AG04450 (cell line): ENCODE results near the gene VASP. TPM values are rescaled to one million over a fixed set of nuclear protein-coding genes. Genes with fewer than 3 reads are reported as not detected.

Experiments used
- CTCF ChIA-PET: fragments of 300-600, 350-600 bp; formaldehyde crosslinking; extraction: SDS; loops from one replicate; lab custom pipeline; 2022; ENCODE audit warnings: antibody characterized with exemption, inconsistent platforms; lab: Charles Lee
- POLR2A ChIA-PET: fragments of 350-600 bp; formaldehyde crosslinking; extraction: SDS; loops from one replicate; lab custom pipeline; 2021; ENCODE audit warnings: antibody characterized with exemption, inconsistent platforms; lab: Yijun Ruan, JAX
- DNase-seq: peaks from one replicate; pipeline ENCODE4 v3.0.0-alpha.2; 2011; ENCODE audit warnings: low read depth, low spot score
- H3K27ac ChIP-seq: one replicate; pipeline ENCODE4 v1.5.1; 2012; ENCODE audit warnings: low read depth, low read length, control low read depth
- H3K27me3 ChIP-seq: one replicate; pipeline ENCODE4 v1.6.0; 2012; ENCODE audit warnings: low read length; ENCODE audit not compliant: control insufficient read depth, insufficient read depth
- H3K4me3 ChIP-seq: 2 replicates; pipeline ENCODE4 v1.5.1; 2011; ENCODE audit warnings: mild to moderate bottlenecking, low read depth, low read length, control low read depth
- H3K9me3 ChIP-seq: 2 replicates; pipeline ENCODE4 v1.5.1; 2012; ENCODE audit warnings: low read length; ENCODE audit not compliant: control insufficient read depth, insufficient read depth
- polyA plus RNA-seq: library from polyadenylated mRNA; depleted of rRNA; stranded (reverse); fragments of >200 nt; gene quantifications from 2 replicates; pipeline ENCODE4 v1.2.3, GENCODE V29; 2011
- TF ChIP-seq, protein P1 (sequence below): IDR thresholded peaks from 2 replicates; pipeline ENCODE4 v1.5.1; 2011; ENCODE audit warnings: low read depth, low read length, control low read depth, inconsistent platforms

VASP gene
- polyA plus RNA-seq, 1 experiment: 49.6 TPM

DNA sequence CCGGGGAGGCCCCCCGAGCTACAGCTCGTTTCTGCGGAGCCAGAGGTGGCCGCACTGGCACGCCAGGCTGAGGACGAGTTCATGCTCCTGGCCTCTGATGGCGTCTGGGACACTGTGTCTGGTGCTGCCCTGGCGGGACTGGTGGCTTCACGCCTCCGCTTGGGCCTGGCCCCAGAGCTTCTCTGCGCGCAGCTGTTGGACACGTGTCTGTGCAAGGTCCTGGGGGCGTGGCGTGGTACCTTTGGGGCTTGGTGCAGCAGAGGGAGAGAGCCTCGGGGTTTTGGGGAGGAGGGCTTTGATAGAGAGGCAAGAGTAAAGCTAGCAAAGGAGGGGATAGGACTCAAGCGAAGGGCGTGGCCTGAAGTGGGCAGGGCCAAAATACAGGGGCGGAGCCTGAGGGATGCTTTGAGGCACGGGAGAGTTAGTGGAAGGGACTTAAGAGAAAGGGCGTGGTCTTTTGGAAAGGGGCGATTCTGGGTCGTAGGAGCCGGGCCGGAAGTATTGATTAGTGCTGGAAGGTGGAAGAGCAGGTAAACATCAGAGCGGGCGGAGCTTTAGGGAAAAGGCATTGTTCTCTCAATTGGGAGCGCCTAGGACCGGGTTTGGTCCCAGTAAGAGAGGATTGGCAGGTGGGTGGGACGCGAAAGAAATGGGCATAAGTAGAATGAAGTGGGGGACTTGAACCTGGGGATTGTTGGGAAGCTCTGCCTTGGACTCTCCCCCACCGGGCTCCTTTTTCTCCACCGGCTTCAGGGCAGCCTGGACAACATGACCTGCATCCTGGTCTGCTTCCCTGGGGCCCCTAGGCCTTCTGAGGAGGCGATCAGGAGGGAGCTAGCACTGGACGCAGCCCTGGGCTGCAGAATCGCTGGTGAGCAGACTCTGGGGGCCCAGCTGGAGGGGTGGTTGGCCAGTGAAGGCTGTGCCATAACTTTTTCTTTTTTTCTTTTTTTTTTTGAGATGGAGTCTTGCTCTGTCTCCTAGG is 7.8 kb upstream of the VASP start:
- POLR2A ChIA-PET: interaction anchor here (0.6 kb wide), 1 partner anchor 218 kb away, joined by 3 read pairs; no protein-coding TSS in a partner anchor
- DNase-seq: no peak

DNA sequence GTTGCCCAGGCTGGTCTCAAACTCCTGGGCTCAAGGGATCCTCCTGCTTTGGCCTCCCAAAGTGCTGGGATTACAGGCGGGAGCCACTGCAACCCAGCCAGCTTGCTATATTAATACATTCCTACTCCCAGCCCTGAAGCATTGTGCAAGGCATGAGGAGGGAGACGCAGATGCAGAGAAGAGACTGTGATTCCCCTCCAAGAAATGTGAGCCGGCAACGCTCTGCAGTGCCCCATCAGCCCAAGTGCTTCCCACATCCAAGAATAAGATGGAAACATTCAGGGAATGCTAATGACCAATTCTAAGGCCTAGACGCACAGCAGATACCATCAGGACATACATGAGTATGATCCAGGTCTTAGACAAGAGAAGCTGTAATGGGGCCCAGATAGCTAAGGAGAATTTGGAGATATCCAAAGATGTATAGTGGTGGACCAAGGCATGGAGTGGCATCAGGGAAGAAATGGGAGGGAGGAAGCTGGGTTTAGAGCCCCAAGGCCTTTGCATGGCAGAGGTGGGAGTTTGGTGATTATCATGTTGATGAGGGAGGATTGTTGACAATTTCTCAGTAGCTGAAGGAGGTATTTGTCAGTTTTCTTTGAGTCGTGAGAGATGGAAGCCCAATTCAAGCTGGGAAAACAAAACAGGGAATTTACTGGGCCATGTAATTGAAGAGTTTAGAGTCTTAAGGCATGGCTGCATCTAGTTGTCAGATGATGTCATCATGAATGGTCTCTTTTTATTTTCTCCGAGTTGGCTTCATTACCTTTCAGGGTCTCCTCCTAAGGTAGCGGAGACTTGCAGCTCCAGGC is 6.2 kb upstream of the VASP start:
- H3K27ac ChIP-seq: no peak overlapping the region
- peaks cover 3% of the 10 kb centered on the region; the same call in 1 of the 2 replicates for H3K9me3 ChIP-seq
- CTCF ChIA-PET: interaction anchor here (6.9 kb wide), 1 partner anchor 15 kb away, joined by 54 read pairs; no protein-coding TSS in a partner anchor
- TF ChIP-seq, protein P1, sequence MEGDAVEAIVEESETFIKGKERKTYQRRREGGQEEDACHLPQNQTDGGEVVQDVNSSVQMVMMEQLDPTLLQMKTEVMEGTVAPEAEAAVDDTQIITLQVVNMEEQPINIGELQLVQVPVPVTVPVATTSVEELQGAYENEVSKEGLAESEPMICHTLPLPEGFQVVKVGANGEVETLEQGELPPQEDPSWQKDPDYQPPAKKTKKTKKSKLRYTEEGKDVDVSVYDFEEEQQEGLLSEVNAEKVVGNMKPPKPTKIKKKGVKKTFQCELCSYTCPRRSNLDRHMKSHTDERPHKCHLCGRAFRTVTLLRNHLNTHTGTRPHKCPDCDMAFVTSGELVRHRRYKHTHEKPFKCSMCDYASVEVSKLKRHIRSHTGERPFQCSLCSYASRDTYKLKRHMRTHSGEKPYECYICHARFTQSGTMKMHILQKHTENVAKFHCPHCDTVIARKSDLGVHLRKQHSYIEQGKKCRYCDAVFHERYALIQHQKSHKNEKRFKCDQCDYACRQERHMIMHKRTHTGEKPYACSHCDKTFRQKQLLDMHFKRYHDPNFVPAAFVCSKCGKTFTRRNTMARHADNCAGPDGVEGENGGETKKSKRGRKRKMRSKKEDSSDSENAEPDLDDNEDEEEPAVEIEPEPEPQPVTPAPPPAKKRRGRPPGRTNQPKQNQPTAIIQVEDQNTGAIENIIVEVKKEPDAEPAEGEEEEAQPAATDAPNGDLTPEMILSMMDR: no peak
- H3K4me3 ChIP-seq: no peak overlapping the region
- POLR2A ChIA-PET: no interaction called here
- H3K27me3 ChIP-seq: peaks cover 4% of the 10 kb centered on the region
- no peak for DNase-seq

More for the DNA sequence above, 7.8 kb upstream of the VASP start:
- CTCF ChIA-PET: interaction anchor here (0.6 to 6.9 kb wide), 3 partner anchors 14 to 182 kb away, joined by 3 to 54 read pairs (median 3); no protein-coding TSS in a partner anchor
- Histone ChIP-seq H3K27ac (no peak overlapping the region), H3K4me3 (no peak overlapping the region), H3K27me3 (peaks cover 4% of the 10 kb centered on the region), H3K9me3 (peaks cover 3% of the 10 kb centered on the region; the same call in 1 of the 2 replicates)
- TF ChIP-seq, protein P1: no peak

DNA sequence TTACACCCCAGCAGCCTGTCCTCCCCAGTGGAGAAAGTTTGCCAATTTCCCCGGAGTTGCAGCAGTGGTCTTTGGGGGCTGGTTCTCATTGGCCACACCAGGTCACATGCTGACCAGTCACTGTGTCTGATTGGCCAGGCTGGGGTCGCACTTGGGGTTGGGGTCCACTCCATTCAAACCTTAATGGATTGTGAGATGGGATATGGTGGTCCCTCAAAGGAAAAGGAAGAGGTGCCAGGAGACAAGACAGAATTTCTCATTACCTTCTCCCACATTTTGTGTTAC is 5.6 kb upstream of the VASP start:
- Histone ChIP-seq H3K27ac (no peak overlapping the region), H3K27me3 (peaks cover 4% of the 10 kb centered on the region), H3K9me3 (peaks cover 3% of the 10 kb centered on the region; the same call in 1 of the 2 replicates), H3K4me3 (no peak overlapping the region)
- CTCF ChIA-PET: no interaction called here
- DNase-seq: no peak
- POLR2A ChIA-PET: no interaction called here
- TF ChIP-seq, protein P1: no peak

DNA sequence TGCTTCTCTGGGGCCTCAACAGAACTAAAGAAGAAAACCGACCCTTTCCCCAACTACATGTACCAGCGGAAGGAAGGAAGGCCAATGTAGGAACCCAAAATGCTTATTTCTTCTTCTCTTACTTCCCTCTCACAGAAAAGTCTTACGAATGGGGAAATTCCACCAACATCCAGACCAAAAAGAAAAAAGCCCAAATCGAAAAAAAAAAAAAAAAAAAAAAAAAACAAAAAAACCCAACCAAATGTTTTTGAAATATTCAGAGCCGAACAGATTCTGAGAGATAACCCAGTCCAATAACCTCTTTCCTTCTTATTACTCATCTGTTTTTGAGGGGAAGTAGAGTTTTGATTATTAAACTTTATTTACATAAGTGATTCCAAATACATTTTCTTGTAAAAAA is 5.2 kb upstream of the VASP start:
- CTCF ChIA-PET: interaction anchor here (1.3 kb wide), 1 partner anchor 63 kb away, joined by 3 read pairs; no protein-coding TSS in a partner anchor
- TF ChIP-seq, protein P1: no peak
- H3K9me3 ChIP-seq: peaks cover 3% of the 10 kb centered on the region; the same call in 1 of the 2 replicates
- POLR2A ChIA-PET: no interaction called here
- no peak overlapping the region for H3K4me3 ChIP-seq
- DNase-seq: no peak
- H3K27me3 ChIP-seq: peaks cover 4% of the 10 kb centered on the region
- H3K27ac ChIP-seq: no peak overlapping the region
